GM12878 (cell line): ENCODE data around the gene LOXL4. TPM values are rescaled to one million over a fixed set of nuclear protein-coding genes. Genes with fewer than 3 reads are reported as not detected.

ENCODE experiments used
- ATAC-seq: fragments of 200-7000 bp; cut with Tn5 transposase; 3 replicates; pipeline ENCODE4 v1.9.1; 2020; ENCODE audit warnings: mild to moderate bottlenecking, moderate library complexity
- BruUV-seq: library from RNA; stranded (reverse); fragments of 400-500 nt; replicated peaks from 2 replicates; lab custom pipeline; 2021; lab: Mats Ljungman, UMichigan
- CTCF ChIA-PET: fragments of 300-600 bp; sonication (Branson Sonifier 250); formaldehyde crosslinking; extraction: SDS; loops from one replicate; lab custom pipeline; 2021; ENCODE audit warnings: inconsistent platforms; lab: Yijun Ruan, JAX
- POLR2A ChIA-PET: fragments of 350-600 bp; formaldehyde crosslinking; extraction: SDS; loops from one replicate; lab custom pipeline; 2021; ENCODE audit warnings: inconsistent platforms; lab: Charles Lee
- RAD21 ChIA-PET: fragments of 300-600 bp; sonication (Branson Sonifier 250); formaldehyde crosslinking; loops from one replicate; lab custom pipeline; 2023; ENCODE audit warnings: antibody characterized with exemption; ENCODE audit not compliant: unreplicated experiment; lab: Charles Lee
- SMC1A ChIA-PET: fragments of 300-600 bp; sonication (Branson Sonifier 250); formaldehyde crosslinking; loops from one replicate; lab custom pipeline; 2023; ENCODE audit not compliant: unreplicated experiment, uncharacterized antibody; lab: Charles Lee
- DNase-seq: peaks from one replicate; pipeline ENCODE4 v3.0.0-alpha.2; 2011; ENCODE audit warnings: low read depth, low spot score
- FAIRE-seq: peaks from 3 replicates; lab custom pipeline; 2011; peaks lifted over from hg19 to GRCh38; lab: Jason Lieb, UNC
- H2AFZ ChIP-seq: 2 replicates; pipeline ENCODE4 v1.6.0; 2011; ENCODE audit warnings: low read depth, low read length, control low read depth; ENCODE audit not compliant: control insufficient read depth
- H3K27ac ChIP-seq: 2 replicates; pipeline ENCODE4 v1.5.1; 2011; ENCODE audit warnings: control low read depth; ENCODE audit not compliant: control insufficient read depth, insufficient read depth
- H3K27me3 ChIP-seq, 2 experiments: replicated peaks in 1 of 2; 2 replicates each; pipeline versions ENCODE4 v1.6.0 to v1.6.1; 2011; ENCODE audit warnings: low read length in 1 of 2; ENCODE audit not compliant: control insufficient read depth in 2 of 2, insufficient read depth in 2 of 2
- H3K36me3 ChIP-seq, 2 experiments: 2 replicates each; pipeline ENCODE4 v1.5.1; 2011; ENCODE audit warnings: low read length in 1 of 2; ENCODE audit not compliant: control insufficient read depth in 2 of 2, insufficient read depth in 2 of 2
- H3K4me1 ChIP-seq: 2 replicates; pipeline ENCODE4 v1.6.1; 2011; ENCODE audit warnings: mild to moderate bottlenecking, low read length, moderate library complexity, mixed read lengths; ENCODE audit not compliant: control insufficient read depth, insufficient read depth
- H3K4me2 ChIP-seq: 2 replicates; pipeline ENCODE4 v1.6.0; 2011; ENCODE audit warnings: control low read depth; ENCODE audit not compliant: control insufficient read depth, insufficient read depth
- H3K4me3 ChIP-seq: fragments of 200-600 bp; sonication (generic); 2 replicates; pipeline ENCODE4 v1.5.1; 2016
- H3K79me2 ChIP-seq: 2 replicates; pipeline ENCODE4 v1.6.0; 2011; ENCODE audit warnings: low read length; ENCODE audit not compliant: control insufficient read depth, insufficient read depth
- H3K9ac ChIP-seq: 2 replicates; pipeline ENCODE4 v1.8.0; 2011; ENCODE audit warnings: low read length, control low read depth, mixed read lengths; ENCODE audit not compliant: control insufficient read depth, insufficient read depth
- H3K9me3 ChIP-seq: replicated peaks from 3 replicates; pipeline ENCODE4 v1.5.1; 2011; ENCODE audit warnings: mild to moderate bottlenecking, low read length; ENCODE audit not compliant: control insufficient read depth, insufficient read depth
- H4K20me1 ChIP-seq: 2 replicates; pipeline ENCODE4 v1.6.0; 2011; ENCODE audit not compliant: control insufficient read depth, insufficient read depth
- CTCF ChIP-seq, 3 experiments: IDR thresholded peaks in 2 of 3; conservative IDR thresholded peaks in 1 of 3; 2 replicates each; pipeline ENCODE4 v1.5.1; 2011; ENCODE audit warnings: low read depth in 3 of 3, low read length in 3 of 3, mild to moderate bottlenecking in 3 of 3, control low read depth in 2 of 3, moderate library complexity in 2 of 3, inconsistent platforms in 1 of 3, mixed read lengths in 1 of 3; ENCODE audit not compliant: control insufficient read depth in 2 of 3, insufficient read depth in 1 of 3; ENCODE audit errors: extremely low read depth in 1 of 3
- HDGF ChIP-seq: fragments of 450-650 bp; IDR thresholded peaks from 2 replicates; pipeline ENCODE4 v1.6.1; 2016; ENCODE audit warnings: antibody characterized with exemption
- HSF1 ChIP-seq: fragments of 150-350 bp; IDR thresholded peaks from 2 replicates; pipeline ENCODE4 v1.6.1; 2014; ENCODE audit warnings: mild to moderate bottlenecking, low read depth, low read length
- SMAD1 ChIP-seq: fragments of 450-650 bp; IDR thresholded peaks from 2 replicates; pipeline ENCODE4 v1.6.1; 2018; ENCODE audit warnings: mild to moderate bottlenecking, low read depth; ENCODE audit not compliant: partially characterized antibody
- ZBTB4 ChIP-seq: fragments of 450-650 bp; formaldehyde crosslinking; IDR thresholded peaks from 2 replicates; pipeline ENCODE4 v1.4.0; 2022; ENCODE audit warnings: mild to moderate bottlenecking, moderate library complexity
- ZZZ3 ChIP-seq: IDR thresholded peaks from 2 replicates; pipeline ENCODE4 v1.6.1; 2011; ENCODE audit warnings: low read depth; ENCODE audit not compliant: control insufficient read depth, insufficient read length
- WGBS: methylation state at CpG from one replicate; pipeline ENCODE4 v1.1.6; 2016; ENCODE audit warnings: low lambda C conversion rate; ENCODE audit not compliant: insufficient replicate concordance, insufficient coverage; ENCODE audit errors: missing lambda C conversion rate; 5-methylcytosine and 5-hydroxymethylcytosine counted together
- in situ Hi-C: fragments of 300-500 bp; cut with MboI; formaldehyde crosslinking; loops from 9 replicates; pipeline ENCODE4 v1.14.3; 2018; ENCODE audit warnings: mixed read lengths
- intact Hi-C: fragments of 100-400 bp; cut with micrococcal nuclease; formaldehyde crosslinking; loops from one replicate; pipeline ENCODE4 v1.14.2; 2022; ENCODE audit not compliant: unreplicated experiment
- polyA plus RNA-seq, 11 experiments: library from polyadenylated mRNA; depleted of rRNA in 4 of 11; unstranded in 6 of 11; stranded (reverse) in 5 of 11; fragments of >200 nt; fragmentation: Nextera tagmentation in 4 of 11; fragmentation: Illumina TruSeq in 1 of 11; extraction: Ambion mirVana in 4 of 11; extraction: Trizol in 1 of 11; gene quantifications; 1 replicate in 1 of 11; 2 replicates in 10 of 11; pipeline versions ENCODE4 v1.2.1 to v1.2.3, GENCODE V29; 2011 to 2016; ENCODE audit warnings: inconsistent platforms in 2 of 11, missing spikeins in 2 of 11, low read depth in 1 of 11
- total RNA-seq, 4 experiments: library from RNA; depleted of rRNA in 3 of 4; stranded (reverse); fragments of >200 nt in 3 of 4; fragmentation: Illumina TruSeq in 1 of 4; extraction: Trizol in 1 of 4; gene quantifications; 2 replicates each; pipeline versions ENCODE4 v1.2.1 to v1.2.3, GENCODE V29; 2013 to 2021

LOXL4 gene
- total and polyA plus RNA-seq, 10 of the 15 experiments (the other 5 are each of a cell fraction or from before 2014, with no cell fraction given) = 0.02 to 0.12 (median 0.08) TPM; not detected in 3

GRCh38 chr10:98260350-98260749 lies 7.6 kb downstream of the LOXL4 start:
- FAIRE-seq = no peak
- Histone ChIP-seq H3K27ac (no peak overlapping the region), H3K4me2 (no peak overlapping the region), H3K4me3 (no peak overlapping the region), H3K27me3 (no peaks in the 10 kb centered on the region), H2AFZ (no peak overlapping the region), H3K36me3 (peaks cover 0 to 5% of the 10 kb centered on the region in 2 experiments; a peak in 1 of 4 replicates), H3K4me1 (no peaks in the 10 kb centered on the region), H3K9me3 (no peaks in the 10 kb centered on the region), H4K20me1 (no peaks in the 10 kb centered on the region), H3K79me2 (no peaks in the 10 kb centered on the region), H3K9ac (no peak overlapping the region)
- TF ChIP-seq HSF1 (no peak), SMAD1 (no peak), HDGF (no peak), ZBTB4 (CRISPR knock-in tag) (no peak), CTCF (IDR thresholded peaks at IDR 0.05 in 2 of 3, conservative IDR thresholded peaks at IDR 0.05 in 1 of 3; ENCODE audit: control insufficient read depth in 2 of 3, extremely low read depth in 1 of 3, insufficient read depth in 1 of 3, low read depth in 3 of 3, low read length in 3 of 3) (no peak), ZZZ3 (no peak)
- intact Hi-C loops = no loop called here
- ChIA-PET POLR2A (no interaction called here), SMC1A (no interaction called here), RAD21 (no interaction called here), CTCF (no interaction called here)
- no peak for DNase-seq
- BruUV-seq = no TSS peak
- ATAC-seq = no peak
- in situ Hi-C loops = no loop called here
- 60% methylated on average over 9 of the region's 9 CpGs for WGBS
